H9 (cell line): ENCODE data around the gene FAM13B. TPM values are rescaled to one million over a fixed set of nuclear protein-coding genes. Genes with fewer than 3 reads are reported as not detected.

Source experiments
- DNase-seq: peaks from one replicate; pipeline ENCODE4 v3.0.0-alpha.2; 2017
- H2AFZ ChIP-seq: one replicate; pipeline ENCODE4 v1.6.1; 2013; ENCODE audit warnings: mild to moderate bottlenecking, low read length, control low read depth, moderate library complexity
- H2AK5ac ChIP-seq: 2 replicates; pipeline ENCODE4 v1.6.1; 2013; ENCODE audit warnings: low read length, control low read depth, mixed read lengths; ENCODE audit not compliant: insufficient read length
- H2BK120ac ChIP-seq: one replicate; pipeline ENCODE4 v1.6.1; 2013; ENCODE audit warnings: low read depth, mild to moderate bottlenecking, low read length, control low read depth, inconsistent platforms; ENCODE audit not compliant: poor library complexity, severe bottlenecking
- H2BK12ac ChIP-seq: 2 replicates; pipeline ENCODE4 v1.6.1; 2013; ENCODE audit warnings: low read length, control low read depth, mixed read lengths, low read depth; ENCODE audit not compliant: insufficient read length
- H2BK15ac ChIP-seq: 2 replicates; pipeline ENCODE4 v1.6.1; 2013; ENCODE audit warnings: low read depth, low read length, control low read depth
- H2BK20ac ChIP-seq: one replicate; pipeline ENCODE4 v1.6.1; 2013; ENCODE audit warnings: low read depth, mild to moderate bottlenecking, low read length, control low read depth, inconsistent platforms; ENCODE audit not compliant: poor library complexity, severe bottlenecking
- H2BK5ac ChIP-seq: 2 replicates; pipeline ENCODE4 v1.6.1; 2013; ENCODE audit warnings: low read length, control low read depth, mixed read lengths; ENCODE audit not compliant: insufficient read length
- H3K14ac ChIP-seq: 2 replicates; pipeline ENCODE4 v1.6.1; 2013; ENCODE audit warnings: low read length, control low read depth; ENCODE audit not compliant: insufficient read depth
- H3K18ac ChIP-seq: 2 replicates; pipeline ENCODE4 v1.6.1; 2013; ENCODE audit warnings: low read depth, mild to moderate bottlenecking, mixed read lengths, low read length, control low read depth; ENCODE audit not compliant: insufficient read length
- H3K23ac ChIP-seq: 2 replicates; pipeline ENCODE4 v1.6.1; 2013; ENCODE audit warnings: low read length, control low read depth, mixed read lengths, low read depth; ENCODE audit not compliant: insufficient read length
- H3K23me2 ChIP-seq: 2 replicates; pipeline ENCODE4 v1.6.1; 2013; ENCODE audit warnings: low read depth, mild to moderate bottlenecking, mixed read lengths, low read length, control low read depth; ENCODE audit not compliant: insufficient read length, poor library complexity, severe bottlenecking
- H3K27ac ChIP-seq: 2 replicates; pipeline ENCODE4 v1.5.1; 2013; ENCODE audit warnings: low read length, control low read depth, mixed read lengths, low read depth; ENCODE audit not compliant: insufficient read length
- H3K27me3 ChIP-seq: 2 replicates; pipeline ENCODE4 v1.6.1; 2013; ENCODE audit warnings: low read length, control low read depth, inconsistent platforms; ENCODE audit not compliant: insufficient read depth
- H3K4ac ChIP-seq: 2 replicates; pipeline ENCODE4 v1.6.1; 2013; ENCODE audit warnings: low read depth, mild to moderate bottlenecking, control low read depth, inconsistent platforms, low read length, moderate library complexity
- H3K4me1 ChIP-seq: 2 replicates; pipeline ENCODE4 v1.6.1; 2013; ENCODE audit warnings: low read length, control low read depth, inconsistent platforms; ENCODE audit not compliant: insufficient read depth
- H3K4me2 ChIP-seq: 2 replicates; pipeline ENCODE4 v1.6.1; 2013; ENCODE audit warnings: low read length, control low read depth, mixed read lengths; ENCODE audit not compliant: insufficient read length, insufficient read depth
- H3K56ac ChIP-seq: 2 replicates; pipeline ENCODE4 v1.6.1; 2013; ENCODE audit warnings: low read depth, mild to moderate bottlenecking, mixed read lengths, low read length, control low read depth; ENCODE audit not compliant: insufficient read length
- H3K79me1 ChIP-seq: 2 replicates; pipeline ENCODE4 v1.6.1; 2013; ENCODE audit warnings: low read depth, mild to moderate bottlenecking, moderate library complexity, low read length, control low read depth, inconsistent platforms; ENCODE audit not compliant: insufficient read depth, poor library complexity, severe bottlenecking
- H3K79me2 ChIP-seq: 2 replicates; pipeline ENCODE4 v1.6.1; 2013; ENCODE audit warnings: low read length, control low read depth, inconsistent platforms; ENCODE audit not compliant: insufficient read depth
- H3K9ac ChIP-seq: 2 replicates; pipeline ENCODE4 v1.6.1; 2013; ENCODE audit warnings: low read length, control low read depth, mixed read lengths; ENCODE audit not compliant: insufficient read length; ENCODE audit errors: extremely low read depth
- H3K9me3 ChIP-seq: one replicate; pipeline ENCODE4 v1.6.1; 2013; ENCODE audit warnings: low read depth, low read length, inconsistent platforms; ENCODE audit not compliant: control insufficient read depth
- H3T11ph ChIP-seq: one replicate; pipeline ENCODE4 v1.6.1; 2013; ENCODE audit warnings: mild to moderate bottlenecking, low read length, control low read depth, inconsistent platforms
- H4K20me1 ChIP-seq: one replicate; pipeline ENCODE4 v1.6.1; 2013; ENCODE audit not compliant: control insufficient read depth, insufficient read length, insufficient read depth
- H4K5ac ChIP-seq: 2 replicates; pipeline ENCODE4 v1.6.1; 2013; ENCODE audit warnings: low read depth, mild to moderate bottlenecking, mixed read lengths, low read length, control low read depth; ENCODE audit not compliant: insufficient read length
- H4K8ac ChIP-seq: replicated peaks from 2 replicates; pipeline ENCODE4 v1.6.1; 2013; ENCODE audit warnings: low read length, control low read depth, mixed read lengths, low read depth; ENCODE audit not compliant: insufficient read length
- H4K91ac ChIP-seq: 2 replicates; pipeline ENCODE4 v1.6.1; 2013; ENCODE audit warnings: low read depth, mild to moderate bottlenecking, moderate library complexity, mixed read lengths, low read length, control low read depth; ENCODE audit not compliant: insufficient read length
- H3K27ac Mint-ChIP-seq, 3 experiments: 2 replicates in 2 of 3; 3 replicates in 1 of 3; pipeline ENCODE4 v1.8.0; 2020 to 2021; ENCODE audit warnings: mixed read lengths in 3 of 3, mild to moderate bottlenecking in 1 of 3, moderate library complexity in 1 of 3
- H3K27me3 Mint-ChIP-seq: 2 replicates; pipeline ENCODE4 v1.8.0; 2021; ENCODE audit warnings: low read depth, mild to moderate bottlenecking, moderate library complexity, mixed read lengths
- H3K36me3 Mint-ChIP-seq, 3 experiments: 2 replicates in 2 of 3; 3 replicates in 1 of 3; pipeline ENCODE4 v1.8.0; 2020 to 2021; ENCODE audit warnings: low read depth in 3 of 3, mixed read lengths in 3 of 3; ENCODE audit not compliant: insufficient read depth in 1 of 3
- H3K4me1 Mint-ChIP-seq, 2 experiments: 2 replicates each; pipeline ENCODE4 v1.8.0; 2020; ENCODE audit warnings: mixed read lengths in 2 of 2
- H3K4me3 Mint-ChIP-seq, 2 experiments: 2 replicates in 1 of 2; 3 replicates in 1 of 2; pipeline ENCODE4 v1.8.0; 2020 to 2021; ENCODE audit warnings: mild to moderate bottlenecking in 2 of 2, mixed read lengths in 2 of 2, moderate library complexity in 1 of 2
- H3K9me3 Mint-ChIP-seq, 2 experiments: 2 replicates in 1 of 2; 3 replicates in 1 of 2; pipeline ENCODE4 v1.8.0; 2020; ENCODE audit warnings: mild to moderate bottlenecking in 2 of 2, mixed read lengths in 2 of 2, moderate library complexity in 1 of 2
- CTCF ChIP-seq: fragments of 200-600 bp; sonication (generic); conservative IDR thresholded peaks from 3 replicates; pipeline ENCODE4 v1.8.0; 2021; ENCODE audit warnings: antibody characterized with exemption, mild to moderate bottlenecking
- WGBS: extraction: QIAGEN DNeasy Blood & Tissue Kit; methylation state at CpG from one replicate; pipeline ENCODE4 v1.1.7; 2013; ENCODE audit warnings: missing lambda C conversion rate, low lambda C conversion rate, mixed read lengths; ENCODE audit not compliant: insufficient read length; ENCODE audit errors: extremely low coverage; 5-methylcytosine and 5-hydroxymethylcytosine counted together
- total RNA-seq: library from RNA; stranded (reverse); gene quantifications from 2 replicates; pipeline ENCODE4 v1.2.1, GENCODE V29; 2021

FAM13B gene
- total RNA-seq, 1 experiment from 2014 or later: 23.0 TPM

GRCh38 chr5:137959488-137959887 is 73.4 kb downstream of the FAM13B start:
- H3K4me2 ChIP-seq: no peak overlapping the region
- no peaks in the 10 kb centered on the region for H3K4me1 ChIP-seq
- H2BK120ac ChIP-seq: no peak overlapping the region
- no peak overlapping the region for H2AFZ ChIP-seq
- no peak overlapping the region for H3K9ac ChIP-seq
- no peak overlapping the region for H3K18ac ChIP-seq
- Mint-ChIP-seq H3K27ac (no peak overlapping the region), H3K36me3 (peaks cover 0 to 40% (median 34%) of the 10 kb centered on the region in 3 experiments; a peak in 5 of 7 replicates), H3K27me3 (no peaks in the 10 kb centered on the region), H3K4me1 (no peaks in the 10 kb centered on the region), H3K4me3 (no peak overlapping the region), H3K9me3 (no peaks in the 10 kb centered on the region)
- no peak for DNase-seq
- no peak overlapping the region for H4K5ac ChIP-seq
- no CpG with 5 or more reads among the region's 4 CpGs for WGBS
- no peaks in the 10 kb centered on the region for H3K9me3 ChIP-seq
- H2BK5ac ChIP-seq: no peak overlapping the region
- H3K27me3 ChIP-seq: no peaks in the 10 kb centered on the region
- H3T11ph ChIP-seq: no peak overlapping the region
- no peak overlapping the region for H3K27ac ChIP-seq
- H4K20me1 ChIP-seq: no peaks in the 10 kb centered on the region
- no peak overlapping the region for H3K14ac ChIP-seq
- H3K79me2 ChIP-seq: no peaks in the 10 kb centered on the region
- no peak for TF ChIP-seq CTCF
- no peak overlapping the region for H2BK12ac ChIP-seq
- no peaks in the 10 kb centered on the region for H3K23me2 ChIP-seq
- H3K79me1 ChIP-seq: no peaks in the 10 kb centered on the region
- H4K8ac ChIP-seq: no peak overlapping the region
- H4K91ac ChIP-seq: no peak overlapping the region
- H3K23ac ChIP-seq: no peak overlapping the region
- H3K4ac ChIP-seq: no peak overlapping the region
- H3K56ac ChIP-seq: no peak overlapping the region
- no peak overlapping the region for H2BK20ac ChIP-seq
- H2BK15ac ChIP-seq: no peak overlapping the region
- H2AK5ac ChIP-seq: no peak overlapping the region
